Heart right ventricle (tissue), 16 donors: ENCODE data around the gene ATP6V0A4. TPM values are rescaled to one million over a fixed set of nuclear protein-coding genes. Genes with fewer than 3 reads are reported as not detected.

Source experiments
- ATAC-seq, 8 donors: fragments of 200-7000 bp; cut with Tn5 transposase; one replicate each; pipeline ENCODE4 v1.9.1; 2020; ENCODE audit warnings: mild to moderate bottlenecking in 8 of 8, moderate library complexity in 8 of 8, moderate number of reproducible peaks in 1 of 8
- DNase-seq, 2 donors: peaks; one replicate each; pipeline ENCODE4 v3.0.0-alpha.2; 2020
- H3K27ac ChIP-seq, 10 donors: fragments of 200-600 bp; sonication (generic) in 2 of 10; one replicate each; pipeline versions ENCODE4 v1.5.0 to v1.8.0; 2020 to 2022; ENCODE audit warnings: mild to moderate bottlenecking in 3 of 10
- H3K27me3 ChIP-seq, 7 donors: fragments of 200-600 bp; one replicate each; pipeline ENCODE4 v1.8.0; 2021 to 2022; ENCODE audit warnings: mild to moderate bottlenecking in 2 of 7
- H3K36me3 ChIP-seq, 9 donors: fragments of 200-600 bp; sonication (generic) in 1 of 9; one replicate each; pipeline versions ENCODE4 v1.5.0 to v1.8.0; 2020 to 2022; ENCODE audit warnings: mild to moderate bottlenecking in 2 of 9
- H3K4me1 ChIP-seq, 9 donors: fragments of 200-600 bp; sonication (generic) in 1 of 9; one replicate each; pipeline versions ENCODE4 v1.5.0 to v1.8.0; 2020 to 2022; ENCODE audit warnings: mild to moderate bottlenecking in 4 of 9
- H3K4me3 ChIP-seq, 10 donors: fragments of 200-600 bp; sonication (generic) in 2 of 10; one replicate each; pipeline versions ENCODE4 v1.5.0 to v1.8.0; 2020 to 2022; ENCODE audit warnings: mild to moderate bottlenecking in 7 of 10, moderate library complexity in 2 of 10
- H3K9me3 ChIP-seq, 11 donors: fragments of 200-600 bp in 10 of 11; sonication (generic) in 2 of 11; one replicate each; pipeline versions ENCODE4 v1.5.0 to v1.8.0; 2013 to 2022; ENCODE audit warnings: mild to moderate bottlenecking in 2 of 11, control low read depth in 1 of 11, moderate library complexity in 1 of 11
- CTCF ChIP-seq, 9 donors: fragments of 200-600 bp; sonication (generic) in 2 of 9; IDR thresholded peaks; one replicate each; pipeline versions ENCODE4 v1.5.0 to v1.8.0; 2021 to 2022; ENCODE audit warnings: antibody characterized with exemption in 9 of 9, mild to moderate bottlenecking in 5 of 9, moderate library complexity in 1 of 9
- WGBS, 2 donors: extraction: QIAGEN DNeasy Blood & Tissue Kit; methylation state at CpG; one replicate each; pipeline ENCODE4 v1.1.7; 2013; ENCODE audit warnings: inconsistent platforms in 1 of 2; 5-methylcytosine and 5-hydroxymethylcytosine counted together
- intact Hi-C, 10 donors: fragments of 100-400 bp; cut with DNase I; formaldehyde crosslinking; loops; one replicate each; pipeline versions ENCODE4 v1.11.1 to v1.14.2; 2022
- polyA plus RNA-seq, 2 donors: library from polyadenylated mRNA; stranded (reverse); fragments of 200-250 nt; gene quantifications; one replicate each; pipeline ENCODE4 v1.2.3, GENCODE V29; 2013
- total RNA-seq, 10 donors: library from RNA; stranded (reverse); fragmentation: NEBNext Ultra II Directional in 3 of 10; extraction: Animal tissue kit (Norgen Biotek cat#: 25700) in 3 of 10; gene quantifications; one replicate each; pipeline versions ENCODE4 v1.2.1 to v1.2.4, GENCODE V29; 2021 to 2023
- donor health status: Arrhythmogenic right ventricular cardiomyopathy.
- donor health status: ischemic (EF 13 %, LVEDD 7.1; RV severe dilation, severe dysfunction).
- donor health status: healthy with polysubstance abuse.
- donor health status: DM: no; HTN: yes; CAD: no.
- donor health status: DM: no; HTN: no; CAD: no.
- donor health status: ischemic (EF 25% LVEDD 6.9; RV normal size, moderate dysfunction).
- donor health status: ischemic (EF 25% LVEDD 5.7; RV mildly dilated, moderate dysfunction).
- donor health status: healthy.
- donor health status: DM: yes; HTN: yes; CAD: no.
- donor health status: Ischemic cardiomyopathy.
- donor health status: ischemic (EF 35%, LVEDD 5.7; RV mildly dilated, moderate dysfunction).
- donor health status: nonischemic (EF 11% LVEDD 7.7; RV severe dilation, severe dysfunction).
- donor health status: DM: yes; HTN: yes; CAD: no.
- donor health status: PGD.
- donor health status: ischemic (EF 29% LVEDD 5.4; RV normal size, mild dysfunction).
- donor health status: nonischemic (EF 23%, LVEDD 6.1; RV moderate dilation, normal function).

Gene ATP6V0A4
- total and polyA plus RNA-seq, 12 donors: not detected

DNA sequence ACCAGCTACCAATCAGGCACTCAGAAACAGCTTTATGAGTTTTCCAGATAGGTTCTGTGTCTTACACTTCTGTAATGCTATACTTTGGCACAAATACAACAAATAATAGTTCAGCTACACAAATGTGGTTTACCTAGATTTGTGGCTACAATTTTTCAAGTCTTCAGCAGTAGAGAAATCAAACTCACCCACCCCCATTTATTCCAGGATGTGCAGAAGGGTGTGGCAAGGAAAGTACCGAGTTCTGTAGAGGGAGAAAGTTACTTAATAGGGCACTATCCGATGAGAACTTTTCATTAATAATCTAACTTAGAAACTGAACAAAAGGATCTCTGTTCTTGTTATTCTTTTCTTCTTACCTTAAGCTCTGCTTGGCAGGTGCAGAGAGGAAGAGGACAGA, 30.3 kb upstream of the ATP6V0A4 start:
- intact Hi-C loops: no loop called here
- peaks cover 0 to 8% (median 0%) of the 10 kb centered on the region in 11 donors for H3K9me3 ChIP-seq

GRCh38 chr7:138825049-138825721, 27.2 kb upstream of the ATP6V0A4 start:
- H3K9me3 ChIP-seq: peaks cover 0 to 8% (median 0%) of the 10 kb centered on the region in 11 donors
- intact Hi-C loops: no loop called here
- H3K27ac ChIP-seq: no peak overlapping the region
- WGBS, 2 donors: 87 to 89% methylated on average over 11 of the region's 11 CpGs
- H3K27me3 ChIP-seq: peaks cover 0 to 3% (median 0%) of the 10 kb centered on the region in 7 donors
- no peak for ATAC-seq
- DNase-seq: no peak
- no peak overlapping the region for H3K4me3 ChIP-seq
- no peaks in the 10 kb centered on the region for H3K36me3 ChIP-seq
- no peaks in the 10 kb centered on the region for H3K4me1 ChIP-seq
- no peak for TF ChIP-seq CTCF (IDR thresholded peaks at IDR 0.05)

More for the DNA sequence above, 30.3 kb upstream of the ATP6V0A4 start:
- DNase-seq (no peak), ATAC-seq (no peak)
- H3K27ac ChIP-seq: no peak overlapping the region
- no peaks in the 10 kb centered on the region for H3K36me3 ChIP-seq
- no peak for TF ChIP-seq CTCF (IDR thresholded peaks at IDR 0.05)
- H3K4me1 ChIP-seq: no peaks in the 10 kb centered on the region
- WGBS, 2 donors: 65 to 71% methylated on average over 2 of the region's 2 CpGs
- peaks cover 0 to 3% (median 0%) of the 10 kb centered on the region in 7 donors for H3K27me3 ChIP-seq
- no peak overlapping the region for H3K4me3 ChIP-seq

DNA sequence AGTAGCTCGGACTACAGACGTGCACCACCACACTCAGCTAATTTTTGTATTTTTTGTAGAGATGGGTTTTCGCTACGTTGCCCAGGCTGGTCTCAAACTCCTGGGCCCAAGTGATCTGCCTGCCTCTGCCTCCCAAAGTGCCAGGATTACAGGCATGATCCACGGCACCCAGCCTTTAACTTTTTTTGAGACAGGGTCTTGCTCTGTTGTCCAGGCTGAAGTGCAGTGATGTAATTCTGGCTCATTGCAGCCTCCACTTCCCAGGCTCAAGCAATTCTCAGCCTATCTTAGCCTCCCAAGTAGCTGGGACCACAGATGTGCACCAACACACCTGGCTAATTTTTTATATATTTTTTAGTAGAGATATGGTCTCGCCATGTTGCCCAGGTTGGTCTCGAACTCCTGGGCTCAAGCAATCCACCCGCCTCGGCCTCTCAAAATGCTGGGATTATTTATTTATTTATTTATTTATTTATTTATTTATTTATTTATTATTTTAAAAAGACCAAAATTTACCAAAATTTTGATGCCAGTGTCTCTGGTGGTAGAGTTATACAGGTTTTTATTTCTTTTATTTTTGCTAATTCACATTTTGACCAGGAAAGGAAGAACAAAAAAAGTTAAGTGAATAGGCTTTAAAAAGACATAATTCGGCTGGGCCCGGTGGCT, 25.0 kb upstream of the ATP6V0A4 start:
- ATAC-seq: no peak
- Histone ChIP-seq H3K27me3 (no peaks in the 10 kb centered on the region), H3K4me1 (no peaks in the 10 kb centered on the region), H3K36me3 (no peaks in the 10 kb centered on the region), H3K27ac (no peak overlapping the region), H3K9me3 (peaks cover 0 to 16% (median 0%) of the 10 kb centered on the region in 11 donors), H3K4me3 (no peak overlapping the region)
- no peak for TF ChIP-seq CTCF (IDR thresholded peaks at IDR 0.05)
- DNase-seq: no peak
- intact Hi-C loops: no loop called here
- WGBS, 2 donors: 93 to 96% methylated on average over 11 of the region's 11 CpGs

DNA sequence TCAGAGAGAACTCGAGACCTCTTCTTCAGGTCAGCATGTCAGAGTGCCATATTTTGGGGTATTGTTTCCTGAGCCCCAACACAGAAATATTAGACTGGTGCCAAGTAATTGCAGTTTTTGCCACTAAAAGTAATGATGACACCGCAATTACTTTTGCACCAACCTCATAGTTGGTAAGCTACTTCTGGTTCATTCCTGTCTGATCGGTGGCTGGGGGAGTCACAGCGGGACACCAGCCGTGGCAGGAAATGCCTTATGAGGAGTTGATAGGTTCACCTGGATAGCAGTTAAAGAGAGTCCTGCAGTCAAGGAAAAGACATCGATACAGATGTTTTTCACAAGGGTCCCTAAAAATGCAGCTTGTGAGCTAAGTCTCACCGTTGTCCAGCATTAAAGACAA, 23.9 kb upstream of the ATP6V0A4 start:
- H3K4me3 ChIP-seq: no peak overlapping the region
- no peak overlapping the region for H3K27ac ChIP-seq
- no peak for ATAC-seq
- H3K4me1 ChIP-seq: no peaks in the 10 kb centered on the region
- no peaks in the 10 kb centered on the region for H3K36me3 ChIP-seq
- no peaks in the 10 kb centered on the region for H3K27me3 ChIP-seq
- intact Hi-C loops: no loop called here
- no peak for DNase-seq
- 85 to 89% methylated on average over 7 of the region's 7 CpGs for WGBS, 2 donors
- no peak for TF ChIP-seq CTCF (IDR thresholded peaks at IDR 0.05)
- H3K9me3 ChIP-seq: peaks cover 0 to 16% (median 0%) of the 10 kb centered on the region in 11 donors
